PC-3 (cell line): ENCODE measurements around the gene RBMS3. TPM values are rescaled to one million over a fixed set of nuclear protein-coding genes. Genes with fewer than 3 reads are reported as not detected.

Source experiments
- ATAC-seq: fragments of 200-7000 bp; cut with Tn5 transposase; 2 replicates; pipeline ENCODE4 v1.9.1; 2020; ENCODE audit warnings: mild to moderate bottlenecking, moderate library complexity
- BruUV-seq: library from RNA; stranded (reverse); fragments of 400-500 nt; replicated peaks from 2 replicates; lab custom pipeline; 2021; lab: Mats Ljungman, UMichigan
- CTCF ChIA-PET: fragments of 300-600 bp; sonication (Branson Sonifier 250); formaldehyde crosslinking; loops from one replicate; lab custom pipeline; 2022; ENCODE audit warnings: antibody characterized with exemption; lab: Charles Lee
- POLR2A ChIA-PET: fragments of 300-600 bp; sonication (Branson Sonifier 250); formaldehyde crosslinking; loops from one replicate; lab custom pipeline; 2022; ENCODE audit warnings: antibody characterized with exemption; ENCODE audit not compliant: unreplicated experiment; lab: Charles Lee
- DNase-seq: peaks from one replicate; pipeline ENCODE4 v3.0.0-alpha.2; 2015
- H2AFZ ChIP-seq: fragments of 300-600 bp; sonication (generic); 2 replicates; pipeline ENCODE4 v1.6.0; 2016; ENCODE audit warnings: antibody characterized with exemption, low read length
- H3F3A ChIP-seq: fragments of 300-600 bp; sonication (generic); one replicate; pipeline ENCODE4 v1.6.0; 2017; ENCODE audit warnings: antibody characterized with exemption, low read length, control low read depth, mild to moderate bottlenecking; ENCODE audit not compliant: unreplicated experiment
- H3K27ac ChIP-seq: fragments of 300-600 bp; sonication (generic); 2 replicates; pipeline ENCODE4 v1.5.1; 2016; ENCODE audit warnings: mild to moderate bottlenecking, low read length
- H3K27me3 ChIP-seq: fragments of 300-600 bp; sonication (generic); 2 replicates; pipeline ENCODE4 v1.6.1; 2016; ENCODE audit warnings: low read length, mixed read lengths
- H3K36me3 ChIP-seq: fragments of 300-600 bp; sonication (generic); 2 replicates; pipeline ENCODE4 v1.6.1; 2016; ENCODE audit warnings: low read depth, mixed run types, low read length, mixed read lengths
- H3K4me1 ChIP-seq: fragments of 300-600 bp; sonication (generic); 2 replicates; pipeline ENCODE4 v1.5.1; 2016; ENCODE audit warnings: low read length; ENCODE audit not compliant: insufficient read depth
- H3K4me2 ChIP-seq: fragments of 300-600 bp; sonication (generic); 2 replicates; pipeline ENCODE4 v1.6.0; 2016; ENCODE audit warnings: low read length
- H3K4me3 ChIP-seq: fragments of 300-600 bp; sonication (generic); 2 replicates; pipeline ENCODE4 v1.5.1; 2016; ENCODE audit warnings: mild to moderate bottlenecking, low read length, mixed read lengths
- H3K79me2 ChIP-seq: fragments of 300-600 bp; sonication (generic); 2 replicates; pipeline ENCODE4 v1.6.1; 2017; ENCODE audit warnings: low read length, mixed read lengths
- H3K9ac ChIP-seq: fragments of 300-600 bp; sonication (generic); 2 replicates; pipeline ENCODE4 v1.6.0; 2016; ENCODE audit warnings: mild to moderate bottlenecking, low read length
- H3K9me2 ChIP-seq: fragments of 300-600 bp; sonication (generic); replicated peaks from 2 replicates; pipeline ENCODE4 v1.6.1; 2016; ENCODE audit warnings: mixed run types, low read length, mixed read lengths
- H3K9me3 ChIP-seq: fragments of 300-600 bp; sonication (generic); 2 replicates; pipeline ENCODE4 v1.6.1; 2016; ENCODE audit warnings: low read length, mixed read lengths
- H4K20me1 ChIP-seq: fragments of 300-600 bp; sonication (generic); 2 replicates; pipeline ENCODE4 v1.6.1; 2016; ENCODE audit warnings: low read length, mixed read lengths
- CTCF ChIP-seq: fragments of 300-600 bp; sonication (generic); conservative IDR thresholded peaks from 2 replicates; pipeline ENCODE4 v1.5.1; 2017; ENCODE audit warnings: antibody characterized with exemption, low read depth, mild to moderate bottlenecking, low read length
- EZH2 ChIP-seq: fragments of 300-600 bp; sonication (generic); IDR thresholded peaks from one replicate; pipeline ENCODE4 v1.6.1; 2017; ENCODE audit warnings: antibody characterized with exemption, mild to moderate bottlenecking, low read length; ENCODE audit not compliant: unreplicated experiment
- EZH2phosphoT487 ChIP-seq: fragments of 300-600 bp; sonication (generic); IDR thresholded peaks from 2 replicates; pipeline ENCODE4 v1.6.1; 2018; ENCODE audit warnings: mild to moderate bottlenecking, antibody characterized with exemption, low read length, borderline replicate concordance
- intact Hi-C: fragments of 100-400 bp; cut with micrococcal nuclease; formaldehyde crosslinking; loops from 2 replicates; pipeline ENCODE4 v1.9.0; 2023
- total RNA-seq: library from RNA; depleted of rRNA; stranded (reverse); fragments of >200 nt; gene quantifications from 2 replicates; pipeline ENCODE4 v1.2.3, GENCODE V29; 2014

The RBMS3 gene
- total RNA-seq, 1 experiment from 2014 or later, result 5.4 TPM

DNA sequence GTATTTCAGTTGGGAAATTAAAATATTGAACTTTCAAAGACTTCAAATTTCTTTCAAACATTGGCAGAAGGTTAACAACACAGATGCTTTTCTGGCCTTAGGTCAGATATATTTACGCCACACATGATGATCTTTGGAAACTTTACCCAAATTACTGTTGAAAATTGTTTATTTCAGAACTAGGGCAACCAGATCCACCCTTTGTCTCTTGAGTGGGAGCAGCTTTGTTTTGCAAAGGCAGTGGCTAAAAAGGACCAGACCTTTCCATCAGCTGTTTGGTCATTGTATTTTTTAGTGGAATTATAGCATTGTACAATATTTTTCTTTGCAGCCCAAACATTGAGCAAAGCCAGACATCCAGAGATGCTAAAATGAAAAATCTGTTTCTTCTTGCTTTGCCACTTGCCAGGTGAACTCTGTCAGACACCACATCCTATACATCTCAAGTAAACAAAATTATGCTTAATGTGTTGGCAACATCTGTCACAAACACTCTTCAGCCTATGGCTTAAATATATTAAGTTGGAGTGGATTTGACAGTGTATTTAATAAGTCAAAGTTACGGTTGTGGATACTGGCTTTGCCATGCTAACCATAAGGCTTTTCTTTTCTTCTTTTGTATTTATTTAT, 651.9 kb downstream of the RBMS3 start:
- H3K27ac ChIP-seq, result no peak overlapping the region
- DNase-seq (no peak), ATAC-seq (no peak)
- H3K79me2 ChIP-seq, result no peaks in the 10 kb centered on the region
- H4K20me1 ChIP-seq, result no peaks in the 10 kb centered on the region
- ChIA-PET POLR2A (no interaction called here), CTCF (no interaction called here)
- intact Hi-C loops, result no loop called here
- H2AFZ ChIP-seq, result no peak overlapping the region
- BruUV-seq, result no TSS peak
- no peak overlapping the region for H3K4me2 ChIP-seq
- no peaks in the 10 kb centered on the region for H3K27me3 ChIP-seq
- no peak for TF ChIP-seq EZH2
- no peak for TF ChIP-seq CTCF
- no peak for TF ChIP-seq EZH2phosphoT487
- H3K9me3 ChIP-seq, result no peaks in the 10 kb centered on the region
- no peaks in the 10 kb centered on the region for H3K9me2 ChIP-seq
- H3K9ac ChIP-seq, result no peak overlapping the region
- H3K4me3 ChIP-seq, result no peak overlapping the region
- H3F3A ChIP-seq, result peaks cover 4% of the 10 kb centered on the region
- H3K4me1 ChIP-seq, result peaks cover 21% of the 10 kb centered on the region
- no peaks in the 10 kb centered on the region for H3K36me3 ChIP-seq

GRCh38 chr3:29933802-29934490, 653.1 kb downstream of the RBMS3 start:
- Histone ChIP-seq H3K27me3 (no peaks in the 10 kb centered on the region), H3F3A (peaks cover 5% of the 10 kb centered on the region), H3K27ac (no peak overlapping the region), H3K4me3 (no peak overlapping the region), H2AFZ (no peak overlapping the region), H3K79me2 (no peaks in the 10 kb centered on the region), H3K36me3 (no peaks in the 10 kb centered on the region), H3K9me3 (no peaks in the 10 kb centered on the region), H3K9me2 (no peaks in the 10 kb centered on the region; the same call in 1 of the 2 replicates), H3K9ac (no peak overlapping the region), H4K20me1 (no peaks in the 10 kb centered on the region), H3K4me2 (no peak overlapping the region), H3K4me1 (peaks cover 24% of the 10 kb centered on the region)
- intact Hi-C loops, result no loop called here
- BruUV-seq, result no TSS peak
- ChIA-PET CTCF (no interaction called here), POLR2A (no interaction called here)
- ATAC-seq (no peak), DNase-seq (no peak)
- no peak for TF ChIP-seq EZH2phosphoT487

DNA sequence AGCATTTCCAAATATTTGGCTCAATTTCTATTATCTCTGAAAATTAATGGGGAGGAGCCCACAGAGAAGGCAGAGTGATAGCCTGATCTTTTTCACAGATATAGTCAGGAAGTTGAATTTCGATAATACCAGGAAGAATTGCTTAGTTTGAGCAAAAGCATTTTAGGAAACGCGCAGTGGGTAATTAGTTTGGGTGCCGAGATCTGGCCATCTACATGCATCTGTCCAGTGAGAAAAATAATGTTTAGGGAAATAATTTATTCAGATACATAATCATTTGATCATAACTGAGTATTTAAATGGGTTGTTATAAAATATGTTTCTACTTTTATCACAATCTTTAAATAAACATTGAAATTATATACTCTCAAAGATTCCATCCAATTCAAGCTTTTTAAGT, 653.9 kb downstream of the RBMS3 start:
- POLR2A ChIA-PET, result interaction anchor here (0.5 kb wide), 1 partner anchor 1397 kb away, joined by 3 read pairs; no protein-coding TSS in a partner anchor
- Histone ChIP-seq H3K4me1 (peaks cover 24% of the 10 kb centered on the region), H3K4me3 (no peak overlapping the region), H3K36me3 (no peaks in the 10 kb centered on the region), H3F3A (peaks cover 5% of the 10 kb centered on the region), H3K9me3 (no peaks in the 10 kb centered on the region), H3K9ac (no peak overlapping the region), H3K27ac (no peak overlapping the region), H2AFZ (no peak overlapping the region), H3K4me2 (no peak overlapping the region), H3K27me3 (no peaks in the 10 kb centered on the region), H3K9me2 (no peaks in the 10 kb centered on the region; the same call in 1 of the 2 replicates), H4K20me1 (no peaks in the 10 kb centered on the region), H3K79me2 (no peaks in the 10 kb centered on the region)
- no peak for TF ChIP-seq EZH2phosphoT487
- CTCF ChIA-PET, result no interaction called here
- intact Hi-C loops, result no loop called here
- ATAC-seq, result no peak
- no peak for DNase-seq
- BruUV-seq, result no TSS peak
